Epithelial cell of esophagus (primary cell): ENCODE measurements around the gene TRPM2.
"Not testable (repeated sequence)": the region's sequence is repeated elsewhere in the genome, so short reads cannot be mapped to it uniquely, and the experiment has no call there.

Experiments
- DNase-seq: peaks from one replicate; pipeline ENCODE4 v3.0.0; 2010; ENCODE audit warnings: low read depth
- H3K4me3 ChIP-seq: 2 replicates; pipeline ENCODE4 v1.5.1; 2011; ENCODE audit warnings: mild to moderate bottlenecking, low read length, control low read depth
- CTCF ChIP-seq: IDR thresholded peaks from 2 replicates; pipeline ENCODE4 v1.5.1; 2011; ENCODE audit warnings: low read depth, mild to moderate bottlenecking, low read length, control low read depth, inconsistent platforms; ENCODE audit not compliant: insufficient read depth; ENCODE audit errors: missing control alignments

Gene TRPM2

GRCh38 chr21:44338971-44339910 is 14.2 kb upstream of the TRPM2 start, which contains the start of gene CFAP410:
Gene CFAP410 (minus strand): TSS chr21:44339390. CDS start chr21:44339194, 196 bp downstream.
- peak; percentile 96 for DNase-seq
- TF ChIP-seq CTCF, result no peak
- H3K4me3 ChIP-seq, result peak within 1 kb of the TSS; percentile 86

- not testable (repeated sequence) for DNase-seq
These were observed 11.5 kb upstream of the TRPM2 start for GRCh38 chr21:44341726-44342458.

GRCh38 chr21:44342981-44343380 is 10.4 kb upstream of the TRPM2 start:
- H3K4me3 ChIP-seq, DNase-seq: not testable (repeated sequence)

More at GRCh38 chr21:44341726-44342458, 11.5 kb upstream of the TRPM2 start:
- not testable (repeated sequence) for H3K4me3 ChIP-seq

GRCh38 chr21:44344541-44345183 is 8.8 kb upstream of the TRPM2 start:
- TF ChIP-seq CTCF, result no peak
- no peak overlapping the region for H3K4me3 ChIP-seq
- no peak for DNase-seq

- H3K4me3 ChIP-seq, result no peak overlapping the region
- TF ChIP-seq CTCF, result no peak
These were observed 7.9 kb upstream of the TRPM2 start for GRCh38 chr21:44345495-44345894.

GRCh38 chr21:44347911-44348451 is 5.4 kb upstream of the TRPM2 start:
- H3K4me3 ChIP-seq, result no peak overlapping the region
- DNase-seq, result no peak
- no peak for TF ChIP-seq CTCF

More at GRCh38 chr21:44345495-44345894, 7.9 kb upstream of the TRPM2 start:
- no peak for DNase-seq

- TF ChIP-seq CTCF, result no peak
- no peak for DNase-seq
- no peak overlapping the region for H3K4me3 ChIP-seq
These were observed 4.6 kb upstream of the TRPM2 start for GRCh38 chr21:44348861-44349260.
